HFFc6 (cell line): ENCODE results near the gene PAIP2. TPM values are rescaled to one million over a fixed set of nuclear protein-coding genes. Genes with fewer than 3 reads are reported as not detected.

Source experiments
- DNase-seq: peaks from one replicate; pipeline ENCODE4 v3.0.0-alpha.2; 2018
- H3K27ac Mint-ChIP-seq: 2 replicates; pipeline ENCODE4 v1.8.0; 2020; ENCODE audit warnings: mild to moderate bottlenecking, mixed read lengths
- H3K27me3 Mint-ChIP-seq: 2 replicates; pipeline ENCODE4 v1.8.0; 2021; ENCODE audit warnings: mild to moderate bottlenecking, moderate library complexity, mixed read lengths; ENCODE audit not compliant: insufficient read depth
- H3K36me3 Mint-ChIP-seq: 2 replicates; pipeline ENCODE4 v1.8.0; 2021; ENCODE audit warnings: low read depth, mixed read lengths
- H3K4me1 Mint-ChIP-seq: 2 replicates; pipeline ENCODE4 v1.8.0; 2020; ENCODE audit warnings: low read depth, mixed read lengths
- H3K4me3 Mint-ChIP-seq: 2 replicates; pipeline ENCODE4 v1.8.0; 2020; ENCODE audit warnings: mild to moderate bottlenecking, moderate library complexity, mixed read lengths
- H3K9me3 Mint-ChIP-seq: 2 replicates; pipeline ENCODE4 v1.8.0; 2020; ENCODE audit warnings: mild to moderate bottlenecking, mixed read lengths
- long read RNA-seq: library from polyadenylated mRNA; unstranded; transcript quantifications from one replicate; pipeline ENCODE4 v2.0.0, GENCODE V29; 2019
- total RNA-seq, 6 experiments: library from RNA; stranded (reverse); fragmentation: NEBNext Ultra II Directional; extraction: Animal tissue kit (Norgen Biotek cat#: 25700); gene quantifications; 2 replicates in 1 of 6; 3 replicates in 5 of 6; pipeline ENCODE4 v1.2.3, GENCODE V29; 2021
- TF ChIP-seq, protein P1 (sequence below): fragments of 200-600 bp; sonication (generic); IDR thresholded peaks from 2 replicates; pipeline ENCODE4 v1.5.0; 2021; ENCODE audit warnings: antibody characterized with exemption, mild to moderate bottlenecking

PAIP2 gene, protein sequence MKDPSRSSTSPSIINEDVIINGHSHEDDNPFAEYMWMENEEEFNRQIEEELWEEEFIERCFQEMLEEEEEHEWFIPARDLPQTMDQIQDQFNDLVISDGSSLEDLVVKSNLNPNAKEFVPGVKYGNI
- total RNA-seq = 10 to 100 TPM; 55.1 to 64.8 (median 59.8) TPM
- long read RNA-seq, transcript PAIP2-206 (3 exons, 815 nt) = minor isoform, 8 of 176 reads
- long read RNA-seq, transcript PAIP2-201 (4 exons, 1,459 nt) = major isoform, 135 of 176 reads
- long read RNA-seq, partial matches to known transcripts = 22 of 176 reads
- long read RNA-seq, other reads (novel, unspliced or antisense) = 11 of 176 reads

DNA sequence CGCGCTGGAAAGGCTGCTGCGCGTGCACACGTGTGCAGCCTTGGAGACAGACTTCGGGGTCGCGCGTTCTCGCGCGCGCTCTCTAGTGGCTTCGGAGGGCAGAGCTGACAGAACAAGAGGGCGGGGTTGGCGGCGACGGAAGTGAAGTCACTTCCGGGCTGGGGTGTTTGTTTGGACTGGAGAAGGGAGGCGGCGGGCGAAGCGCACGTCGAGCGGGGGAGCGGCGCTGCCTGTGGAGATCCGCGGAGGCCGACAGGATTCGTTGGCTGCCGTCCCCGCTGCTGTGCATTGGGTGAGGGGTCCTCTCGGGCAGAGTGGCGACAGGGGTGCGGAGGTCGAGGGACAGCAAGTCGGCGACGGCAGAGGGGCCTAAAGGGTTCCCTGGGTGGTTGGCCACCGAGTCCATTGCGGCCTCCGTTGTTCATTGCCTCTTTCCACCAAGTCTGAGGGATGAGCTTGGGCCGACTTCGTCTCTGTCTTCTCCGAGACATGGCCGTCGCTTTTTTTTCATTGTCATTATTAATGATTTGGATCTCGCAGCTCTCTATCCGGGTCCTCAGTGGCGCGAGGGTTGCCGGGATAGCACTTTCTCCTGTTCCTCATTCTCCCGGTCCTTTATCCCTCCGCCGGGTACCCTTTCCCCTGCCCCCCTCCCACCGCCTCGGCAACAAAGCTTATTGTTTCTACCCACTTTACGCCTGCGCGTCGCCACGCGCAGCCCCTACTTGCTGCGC is at the start of gene PAIP2:
TSS of gene PAIP2 (plus strand) at position 166 of the 734 bp plus-strand sequence. CDS start 21,931 bp downstream, outside the sequence.
- H3K36me3 Mint-ChIP-seq = peaks cover 22% of the 10 kb centered on the region; the same call in 1 of the 2 replicates
- TF ChIP-seq, protein P1, sequence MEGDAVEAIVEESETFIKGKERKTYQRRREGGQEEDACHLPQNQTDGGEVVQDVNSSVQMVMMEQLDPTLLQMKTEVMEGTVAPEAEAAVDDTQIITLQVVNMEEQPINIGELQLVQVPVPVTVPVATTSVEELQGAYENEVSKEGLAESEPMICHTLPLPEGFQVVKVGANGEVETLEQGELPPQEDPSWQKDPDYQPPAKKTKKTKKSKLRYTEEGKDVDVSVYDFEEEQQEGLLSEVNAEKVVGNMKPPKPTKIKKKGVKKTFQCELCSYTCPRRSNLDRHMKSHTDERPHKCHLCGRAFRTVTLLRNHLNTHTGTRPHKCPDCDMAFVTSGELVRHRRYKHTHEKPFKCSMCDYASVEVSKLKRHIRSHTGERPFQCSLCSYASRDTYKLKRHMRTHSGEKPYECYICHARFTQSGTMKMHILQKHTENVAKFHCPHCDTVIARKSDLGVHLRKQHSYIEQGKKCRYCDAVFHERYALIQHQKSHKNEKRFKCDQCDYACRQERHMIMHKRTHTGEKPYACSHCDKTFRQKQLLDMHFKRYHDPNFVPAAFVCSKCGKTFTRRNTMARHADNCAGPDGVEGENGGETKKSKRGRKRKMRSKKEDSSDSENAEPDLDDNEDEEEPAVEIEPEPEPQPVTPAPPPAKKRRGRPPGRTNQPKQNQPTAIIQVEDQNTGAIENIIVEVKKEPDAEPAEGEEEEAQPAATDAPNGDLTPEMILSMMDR = peak; percentile 81
- peak within 1 kb of the TSS; percentile 98 for H3K27ac Mint-ChIP-seq
- H3K4me1 Mint-ChIP-seq = peaks cover 51% of the 10 kb centered on the region
- peak within 1 kb of the TSS; percentile 94 for H3K4me3 Mint-ChIP-seq
- DNase-seq = peak; percentile 75
- no peaks in the 10 kb centered on the region for H3K9me3 Mint-ChIP-seq
- peaks cover 3% of the 10 kb centered on the region for H3K27me3 Mint-ChIP-seq

DNA sequence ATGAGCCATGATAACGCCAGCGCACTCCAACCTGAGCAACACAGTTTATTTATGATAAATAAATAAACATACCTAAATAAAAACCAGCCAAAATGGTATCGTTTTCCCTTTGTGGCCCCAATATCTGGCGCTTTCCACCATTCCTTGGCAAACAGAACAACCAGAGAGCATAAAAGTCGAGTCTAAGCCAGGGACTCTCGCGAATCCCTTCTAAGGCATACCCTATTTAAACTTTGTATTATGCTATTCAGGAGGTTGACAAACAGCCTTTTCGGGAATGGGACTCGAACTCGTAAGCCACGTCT is 48.5 kb upstream of the PAIP2 start:
- Mint-ChIP-seq H3K27me3 (no peaks in the 10 kb centered on the region; the same call in 1 of the 2 replicates), H3K4me3 (peak overlapping the region; percentile 99), H3K36me3 (peaks cover 34% of the 10 kb centered on the region), H3K4me1 (peaks cover 31% of the 10 kb centered on the region), H3K27ac (peak overlapping the region; percentile 99), H3K9me3 (no peaks in the 10 kb centered on the region)
- TF ChIP-seq, protein P1 = no peak
- no peak for DNase-seq

DNA sequence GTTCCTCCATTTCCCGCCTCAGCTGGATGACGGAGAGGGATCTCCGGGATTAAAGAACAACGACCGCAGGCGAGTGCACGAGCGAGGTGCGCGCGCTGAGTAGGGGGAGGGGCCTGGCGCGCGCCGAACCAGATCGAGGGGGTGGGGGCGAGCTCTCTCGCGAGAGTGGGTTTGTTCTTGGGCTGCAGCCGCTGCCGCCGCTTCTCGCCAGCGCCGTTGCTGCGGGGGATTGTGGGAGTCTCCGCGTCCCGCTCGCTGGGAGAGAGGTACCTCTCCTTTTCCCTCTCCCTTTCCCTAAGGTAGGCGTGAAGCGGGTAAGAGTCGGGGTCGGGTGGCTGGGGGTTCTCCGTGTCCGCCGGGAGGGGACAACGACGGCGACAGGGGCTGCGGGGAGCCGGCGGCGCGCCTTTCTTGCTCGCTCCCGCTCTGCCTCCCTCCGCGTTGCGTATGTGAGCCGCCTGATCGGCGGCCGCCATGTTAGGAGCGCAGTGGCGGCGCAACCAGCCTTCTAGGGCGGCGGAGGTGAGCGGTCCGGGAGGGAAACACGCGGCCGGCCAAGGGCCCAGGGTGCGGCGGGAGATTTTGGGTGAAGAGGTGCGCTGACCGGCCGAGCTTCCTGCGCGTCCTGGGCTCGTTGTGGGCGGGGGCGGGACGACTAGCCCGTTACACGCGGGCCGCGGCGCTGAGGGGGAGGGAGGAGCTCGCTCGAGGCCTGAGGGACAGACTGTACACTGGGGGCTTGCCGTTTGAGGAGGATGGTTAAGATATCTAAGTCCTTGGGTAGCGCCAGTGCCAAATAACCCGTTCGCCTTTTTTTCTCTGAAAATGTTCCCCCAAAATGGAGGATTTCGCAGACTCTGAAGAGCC is 47.9 kb upstream of the PAIP2 start, which contains the start of gene MATR3:
TSS of gene MATR3 (plus strand) at position 234 of the 867 bp plus-strand sequence. CDS start 13,676 bp downstream, outside the sequence.
- peaks cover 34% of the 10 kb centered on the region for H3K4me1 Mint-ChIP-seq
- no peaks in the 10 kb centered on the region for H3K9me3 Mint-ChIP-seq
- peak; percentile 92 for DNase-seq
- peak within 1 kb of the TSS; percentile 99 for H3K4me3 Mint-ChIP-seq
- H3K27me3 Mint-ChIP-seq = no peaks in the 10 kb centered on the region; the same call in 1 of the 2 replicates
- TF ChIP-seq, protein P1 = no peak
- H3K36me3 Mint-ChIP-seq = peaks cover 31% of the 10 kb centered on the region
- H3K27ac Mint-ChIP-seq = peak within 1 kb of the TSS; percentile 99

DNA sequence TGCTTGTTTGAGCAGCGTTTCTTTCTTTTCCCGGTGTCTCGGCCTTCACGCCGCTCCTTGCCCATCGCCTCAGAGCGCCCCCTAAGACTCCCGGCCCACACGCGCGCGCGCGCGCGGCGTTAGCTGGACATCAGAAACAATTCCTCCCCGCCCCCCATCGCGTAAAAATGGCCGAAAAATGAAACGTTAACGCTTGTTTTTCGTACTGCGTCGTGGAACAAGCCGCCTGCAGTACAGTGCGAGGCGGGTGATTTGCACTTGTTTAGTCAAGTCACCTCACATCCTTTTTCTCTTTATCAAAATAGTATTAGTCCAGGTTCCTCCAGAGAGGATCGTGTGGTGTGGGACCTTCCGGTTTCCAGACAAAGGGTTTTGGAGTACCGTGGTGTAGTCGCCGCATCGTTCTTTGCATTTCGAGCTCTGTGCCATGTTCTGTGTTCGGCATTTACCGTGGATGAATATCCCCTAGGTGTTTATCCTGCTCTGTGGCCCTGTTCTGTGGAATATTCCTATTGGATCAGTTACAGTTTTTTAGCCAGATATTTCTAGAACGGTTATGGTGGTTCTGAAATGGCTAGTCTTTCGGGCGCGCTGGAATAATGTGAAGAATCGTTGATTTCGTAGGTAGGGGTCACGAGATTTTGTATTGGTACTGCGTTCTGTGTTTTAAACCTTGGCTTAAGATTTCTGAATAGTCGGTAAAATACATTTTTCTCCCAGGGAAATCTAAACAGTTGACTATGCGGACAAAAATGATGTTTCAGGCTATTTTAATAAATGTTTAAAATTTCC is 47.1 kb upstream of the PAIP2 start:
- Mint-ChIP-seq H3K27me3 (no peaks in the 10 kb centered on the region; the same call in 1 of the 2 replicates), H3K4me1 (peaks cover 42% of the 10 kb centered on the region), H3K27ac (peak overlapping the region; percentile 99), H3K9me3 (no peaks in the 10 kb centered on the region), H3K4me3 (peak overlapping the region; percentile 99), H3K36me3 (peaks cover 31% of the 10 kb centered on the region)
- DNase-seq = peak; percentile 60
- TF ChIP-seq, protein P1 = peak; percentile 69
